GM11168 (cell line): Measurements from ENCODE around the gene TNIK.

Source experiments
- in situ Hi-C: fragments of 300-500 bp; cut with MboI; formaldehyde crosslinking; loops from one replicate; pipeline ENCODE4 v1.12.0; 2022; ENCODE audit warnings: low sequenced_read_pairs; ENCODE audit not compliant: unreplicated experiment

The TNIK gene

GRCh38 chr3:171164067-171164465 lies 296.1 kb downstream of the TNIK start:
- in situ Hi-C loops: no loop called here

DNA sequence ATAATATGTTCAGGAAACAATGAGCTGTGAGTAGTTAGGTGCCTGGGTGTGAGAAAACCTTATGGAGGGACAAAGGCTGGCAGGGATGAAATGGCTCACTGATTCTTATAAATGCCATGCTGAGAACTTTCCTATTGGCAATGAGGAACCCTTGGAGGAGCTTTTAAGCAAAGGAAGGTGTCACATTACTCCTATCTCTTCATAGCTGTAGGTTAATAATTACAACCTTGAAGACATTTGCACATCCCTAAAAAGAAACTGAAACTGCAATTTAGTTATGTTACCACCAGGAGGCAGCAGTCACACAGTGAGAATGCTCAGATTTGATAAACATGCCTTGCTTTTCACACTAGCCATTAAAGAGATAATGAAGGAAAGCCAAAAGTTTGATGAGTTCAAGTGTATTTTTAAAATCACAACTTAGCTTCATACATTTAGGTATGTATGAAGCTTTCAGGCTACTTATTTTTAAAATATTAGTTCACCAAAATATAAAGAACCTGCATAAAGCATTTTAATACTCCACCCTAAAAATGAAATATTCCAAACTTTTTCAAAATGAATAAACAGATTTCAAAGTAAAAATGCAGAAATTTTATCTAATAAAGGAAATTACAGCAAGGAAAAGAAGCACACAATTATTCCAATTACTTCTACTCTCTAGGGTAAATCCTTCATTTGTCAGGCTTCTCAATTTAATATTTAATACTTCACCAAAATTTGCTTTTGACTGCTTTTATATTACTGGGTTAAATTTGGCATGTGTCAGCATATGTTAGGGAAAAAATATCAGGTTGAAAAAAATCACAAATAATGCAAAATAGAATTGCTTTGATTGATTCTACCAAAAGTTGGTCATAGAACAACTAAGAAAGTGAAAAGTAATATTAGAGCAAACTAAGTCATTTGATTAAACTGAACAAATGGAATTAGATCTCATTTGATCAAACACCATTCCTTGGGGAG lies 296.8 kb downstream of the TNIK start:
- in situ Hi-C loops: no loop called here

- in situ Hi-C loops: no loop called here
Observed at GRCh38 chr3:171160325-171160724, 299.9 kb downstream of the TNIK start.

GRCh38 chr3:171159822-171160157 lies 300.4 kb downstream of the TNIK start:
- in situ Hi-C loops: no loop called here

DNA sequence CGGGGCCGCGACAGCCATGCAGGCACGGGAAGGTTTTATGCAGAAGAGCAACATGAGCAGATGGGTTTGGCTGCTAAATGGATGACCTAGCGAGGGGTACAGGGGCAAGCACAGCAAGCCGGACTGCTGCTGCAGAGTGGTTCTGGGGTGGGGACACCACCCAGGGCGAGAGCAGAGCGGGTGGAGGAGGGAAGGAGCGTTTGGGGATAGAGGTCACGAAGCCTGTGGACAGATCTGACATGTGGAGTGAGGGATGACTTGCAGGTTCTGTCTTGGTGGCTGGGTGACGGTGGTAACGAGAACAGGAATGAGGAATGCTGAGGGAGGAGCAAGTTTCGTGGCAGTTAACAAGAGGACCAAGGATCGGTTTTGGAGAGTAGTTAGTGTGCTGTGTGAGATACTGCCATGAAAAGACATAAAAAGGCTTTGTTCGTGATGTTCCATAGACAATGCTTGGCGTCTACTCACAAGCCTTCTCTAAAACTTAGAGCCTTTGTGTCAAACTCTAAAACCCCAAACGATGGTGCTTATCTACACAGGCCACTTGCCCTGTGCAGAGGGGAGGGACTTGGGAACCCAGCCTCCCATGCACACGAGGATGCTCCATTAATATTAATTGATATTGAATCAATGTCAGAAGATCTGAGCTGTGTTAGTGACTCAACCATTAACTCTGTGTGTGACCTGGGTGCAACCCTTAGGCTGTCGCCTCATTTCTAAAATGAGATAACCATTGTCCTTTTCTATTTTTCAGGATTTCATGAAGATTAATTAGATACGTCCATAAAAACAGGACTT lies 301.0 kb downstream of the TNIK start:
- in situ Hi-C loops: no loop called here

- in situ Hi-C loops: no loop called here
Observed at GRCh38 chr3:171157980-171158379, 302.2 kb downstream of the TNIK start.

DNA sequence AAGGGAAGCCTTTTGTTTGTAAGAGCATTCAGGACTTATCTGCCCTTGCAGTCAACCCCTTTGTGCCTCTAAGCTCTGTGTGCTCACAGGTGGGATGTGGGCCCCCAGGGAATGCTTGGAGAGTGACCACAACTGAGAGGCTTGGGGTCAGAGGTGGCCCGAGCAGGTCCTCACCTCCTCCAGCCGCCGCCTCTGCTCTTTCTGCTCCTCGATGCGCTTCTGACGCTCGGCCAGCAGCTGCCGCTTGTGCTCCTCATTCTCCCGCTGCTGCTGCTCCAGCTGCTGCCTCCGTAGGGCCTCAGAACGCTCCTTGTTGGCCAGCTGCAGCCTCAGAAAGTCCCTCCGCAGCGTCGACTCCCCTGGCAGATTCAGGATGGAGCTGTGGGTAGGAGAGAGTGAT lies 302.9 kb downstream of the TNIK start:
- in situ Hi-C loops: no loop called here

DNA sequence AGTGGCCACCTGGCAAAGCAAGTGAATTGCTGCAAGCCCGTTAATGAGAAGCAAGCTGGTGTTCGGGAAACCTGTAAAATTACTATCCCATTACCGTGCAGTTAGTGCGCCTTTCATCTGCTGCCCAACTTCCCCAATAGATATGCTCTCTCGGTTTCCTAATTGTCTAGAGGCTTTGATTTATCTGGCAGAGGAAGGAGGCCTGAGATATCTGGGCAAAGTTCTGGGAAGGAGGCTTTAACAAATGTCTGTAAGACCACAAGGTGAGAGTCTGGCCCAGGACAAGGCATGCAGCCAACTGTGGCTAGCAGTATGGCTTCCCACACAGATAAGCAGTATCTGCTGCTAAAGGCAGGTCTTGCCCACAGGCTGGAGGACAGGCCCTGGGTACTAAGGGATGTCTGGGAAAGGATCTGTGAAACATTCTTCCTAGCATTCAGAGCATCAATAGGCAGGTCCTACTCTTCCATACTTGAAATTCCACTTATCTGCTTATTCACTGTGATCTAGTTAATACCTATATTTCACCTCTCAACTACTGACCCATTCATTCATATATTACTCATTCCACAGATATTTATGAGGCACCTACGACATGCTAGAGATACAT lies 303.7 kb downstream of the TNIK start:
- in situ Hi-C loops: no loop called here

- in situ Hi-C loops: no loop called here
Observed at GRCh38 chr3:171155122-171155700, 305.0 kb downstream of the TNIK start.

DNA sequence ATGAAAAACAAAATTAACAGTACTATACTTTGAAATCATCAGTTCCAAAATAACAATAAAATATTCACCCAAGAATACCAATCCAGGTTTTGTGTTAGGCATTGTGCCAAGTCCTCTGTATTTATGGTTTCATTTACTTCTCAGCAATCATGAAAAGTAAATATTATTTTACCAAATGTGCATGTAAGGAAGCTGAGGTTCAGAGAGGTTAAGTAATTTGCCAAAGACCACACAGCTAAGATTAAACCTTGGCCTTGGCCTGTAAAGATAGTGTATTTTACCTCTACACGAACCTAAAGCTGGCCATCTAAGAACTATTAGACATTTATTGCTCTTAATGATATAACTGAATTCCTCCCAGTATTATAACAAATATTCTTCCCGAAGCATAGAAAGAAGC lies 309.3 kb downstream of the TNIK start:
- in situ Hi-C loops: no loop called here

GRCh38 chr3:171149526-171150116 lies 310.6 kb downstream of the TNIK start:
- in situ Hi-C loops: no loop called here

GRCh38 chr3:171145798-171146197 lies 314.4 kb downstream of the TNIK start:
- in situ Hi-C loops: no loop called here

DNA sequence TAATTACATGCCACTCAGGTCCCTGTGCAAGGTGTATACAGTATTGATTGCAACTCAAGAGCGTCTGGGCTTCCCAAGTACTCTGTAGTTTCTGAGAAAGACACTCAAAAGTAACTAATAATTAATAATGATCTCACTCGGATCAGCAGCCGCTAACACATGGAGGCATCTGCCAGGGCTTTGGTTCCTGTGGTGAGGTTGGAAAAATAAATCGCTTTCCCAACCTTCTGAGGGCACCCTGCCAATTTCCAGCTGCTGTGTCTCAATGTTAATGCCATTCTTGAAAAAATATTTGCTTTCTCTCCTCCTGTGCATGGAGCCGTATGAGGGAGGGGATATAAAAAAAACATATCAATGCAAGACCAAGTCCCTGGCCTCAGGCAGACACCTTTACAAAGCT lies 317.2 kb downstream of the TNIK start:
- in situ Hi-C loops: no loop called here

DNA sequence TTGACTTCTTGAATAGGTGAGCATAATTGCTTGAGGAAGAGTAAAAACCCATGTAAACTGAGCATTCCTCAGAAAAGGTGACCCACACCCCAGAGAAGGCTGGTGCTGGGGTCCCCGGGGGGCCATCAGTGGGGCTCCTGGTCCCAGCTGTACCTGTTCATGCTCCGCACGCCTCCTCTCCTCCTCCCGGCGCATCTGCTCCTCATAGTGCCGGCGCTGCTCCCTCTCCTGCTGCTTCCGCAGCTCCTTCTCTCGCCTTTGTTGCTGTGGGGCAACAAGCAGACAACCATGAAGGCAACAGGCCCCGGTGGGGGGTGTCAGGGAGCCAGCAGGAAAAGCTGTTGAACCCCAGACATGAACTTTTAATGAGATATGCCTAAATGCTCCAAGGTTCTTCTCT lies 320.0 kb downstream of the TNIK start:
- in situ Hi-C loops: no loop called here

DNA sequence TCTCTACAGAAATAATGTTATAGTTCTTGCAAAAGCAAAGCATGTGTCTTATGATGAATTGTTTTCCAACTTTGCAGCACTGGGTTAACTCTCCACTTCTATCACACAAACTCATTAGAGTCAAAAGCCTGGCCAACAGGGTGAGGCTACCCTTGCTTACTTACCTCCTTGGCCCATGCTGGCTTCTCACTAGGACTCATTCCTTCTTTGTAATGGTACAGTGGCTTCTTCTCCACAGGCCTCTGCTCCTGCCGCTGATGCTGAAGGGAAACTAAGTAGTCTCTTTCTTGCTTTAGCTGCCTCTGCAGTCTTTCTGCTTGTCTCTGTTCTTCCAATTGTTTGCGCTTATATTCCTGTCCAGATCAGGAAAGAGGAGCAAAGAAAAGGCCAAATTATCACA lies 322.2 kb downstream of the TNIK start:
- in situ Hi-C loops: no loop called here

- in situ Hi-C loops: no loop called here
Observed at GRCh38 chr3:171135549-171135948, 324.7 kb downstream of the TNIK start.

GRCh38 chr3:171133796-171134569 lies 326.2 kb downstream of the TNIK start:
- in situ Hi-C loops: no loop called here

DNA sequence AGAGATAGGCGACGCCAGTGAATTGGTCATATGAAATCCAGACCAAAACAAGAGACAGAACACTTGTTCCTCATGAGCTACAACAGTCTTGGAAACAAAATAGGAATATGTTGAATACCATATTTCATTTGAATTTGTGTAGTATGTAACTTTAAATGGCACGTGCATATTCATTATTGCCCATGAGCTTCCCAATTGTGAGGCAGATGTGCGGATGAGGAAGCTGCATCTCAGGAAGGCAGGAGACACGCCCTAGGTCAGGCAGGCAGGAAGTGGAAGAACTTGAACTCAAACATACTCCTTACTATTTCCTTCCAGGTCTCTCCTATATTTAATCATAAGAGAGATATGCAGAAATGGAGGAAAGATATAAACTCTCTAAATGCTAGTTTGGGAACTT lies 326.9 kb downstream of the TNIK start:
- in situ Hi-C loops: no loop called here

GRCh38 chr3:171132873-171133272 lies 327.3 kb downstream of the TNIK start:
- in situ Hi-C loops: no loop called here

DNA sequence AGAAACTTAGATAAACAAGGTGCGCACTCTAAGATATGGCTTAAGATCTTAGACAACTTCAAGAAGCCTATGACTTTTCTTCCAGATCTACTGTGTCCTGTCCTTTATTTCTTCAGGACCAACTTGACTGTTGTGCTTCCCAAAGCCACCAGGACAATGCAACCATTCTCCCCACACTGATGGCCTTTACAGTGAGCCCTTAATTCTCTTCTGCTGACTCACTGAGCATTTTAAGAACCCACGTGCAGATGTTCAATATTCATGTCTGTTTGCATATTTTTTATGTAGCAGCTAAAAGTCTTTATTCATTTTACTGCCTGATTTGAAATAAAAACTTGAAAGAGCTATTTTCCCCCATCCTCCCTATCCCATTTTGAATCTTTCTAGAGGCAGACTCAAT lies 330.4 kb downstream of the TNIK start:
- in situ Hi-C loops: no loop called here
